ENCODE results near the gene RIMBP3B.
"Not testable (repeated sequence)": the region's sequence is repeated elsewhere in the genome, so short reads cannot be mapped to it uniquely, and the experiment has no call there.

GRCh38 chr22:21368603-21369310 is 14.8 kb upstream of the RIMBP3B start:
- TF ChIP-seq CTCF (IDR thresholded peaks at IDR 0.05; ENCODE audit: low read depth, low read length); EZH2phosphoT487 (IDR thresholded peaks at IDR 0.05; ENCODE audit: low read depth): not testable (repeated sequence)
